PFSK-1 (cell line): ENCODE results near the gene CRHR2.

Experiments
- FOXP2 ChIP-seq: optimal IDR thresholded peaks from 2 replicates; pipeline ENCODE3; 2011; ENCODE audit warnings: borderline replicate concordance, control low read depth, inconsistent platforms; ENCODE audit not compliant: insufficient read depth; ENCODE audit errors: extremely low read length, extremely low read depth
- POLR2AphosphoS5 ChIP-seq: IDR thresholded peaks from 2 replicates; pipeline ENCODE4 v1.6.1; 2012; ENCODE audit warnings: low read depth, mild to moderate bottlenecking, control low read depth, low read length, moderate library complexity
- SIN3A ChIP-seq: IDR thresholded peaks from 2 replicates; pipeline ENCODE4 v1.6.1; 2012; ENCODE audit warnings: mild to moderate bottlenecking, low read length, moderate library complexity, borderline replicate concordance; ENCODE audit not compliant: insufficient read depth
- TAF1 ChIP-seq: IDR thresholded peaks from 2 replicates; pipeline ENCODE4 v1.6.1; 2012; ENCODE audit warnings: low read length, control low read depth, borderline replicate concordance; ENCODE audit not compliant: insufficient read depth
- TF ChIP-seq, protein P1 (sequence below), 2 experiments: IDR thresholded peaks; 2 replicates each; pipeline versions ENCODE4 v1.6.1 to v1.8.0; 2011 to 2012; ENCODE audit warnings: low read depth in 2 of 2, low read length in 2 of 2, control low read depth in 1 of 2, inconsistent platforms in 1 of 2, mild to moderate bottlenecking in 1 of 2, moderate library complexity in 1 of 2; ENCODE audit not compliant: insufficient read depth in 1 of 2

The CRHR2 gene

DNA sequence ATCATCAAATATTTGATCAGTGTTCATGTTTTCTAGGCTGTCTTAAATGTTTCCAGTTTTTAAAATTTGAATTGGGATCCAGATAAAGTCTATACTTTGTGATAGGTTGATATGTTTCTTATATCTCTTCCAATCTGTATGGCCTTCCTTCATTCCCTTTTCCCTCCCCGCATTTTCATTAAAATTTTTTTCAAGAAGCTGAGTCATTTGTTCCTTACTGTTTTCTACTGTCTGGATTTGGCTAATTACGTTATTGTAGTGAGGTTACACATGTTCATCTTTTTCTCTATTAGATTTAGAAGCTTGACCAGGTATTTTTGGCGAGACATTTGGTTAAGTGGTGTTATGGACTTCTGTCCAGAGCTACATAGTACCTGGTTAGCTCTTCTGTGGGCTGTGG, 76.4 kb downstream of the CRHR2 start:
- TF ChIP-seq SIN3A (no peak), POLR2AphosphoS5 (no peak), TAF1 (no peak), FOXP2 (no peak)
- TF ChIP-seq, protein P1, sequence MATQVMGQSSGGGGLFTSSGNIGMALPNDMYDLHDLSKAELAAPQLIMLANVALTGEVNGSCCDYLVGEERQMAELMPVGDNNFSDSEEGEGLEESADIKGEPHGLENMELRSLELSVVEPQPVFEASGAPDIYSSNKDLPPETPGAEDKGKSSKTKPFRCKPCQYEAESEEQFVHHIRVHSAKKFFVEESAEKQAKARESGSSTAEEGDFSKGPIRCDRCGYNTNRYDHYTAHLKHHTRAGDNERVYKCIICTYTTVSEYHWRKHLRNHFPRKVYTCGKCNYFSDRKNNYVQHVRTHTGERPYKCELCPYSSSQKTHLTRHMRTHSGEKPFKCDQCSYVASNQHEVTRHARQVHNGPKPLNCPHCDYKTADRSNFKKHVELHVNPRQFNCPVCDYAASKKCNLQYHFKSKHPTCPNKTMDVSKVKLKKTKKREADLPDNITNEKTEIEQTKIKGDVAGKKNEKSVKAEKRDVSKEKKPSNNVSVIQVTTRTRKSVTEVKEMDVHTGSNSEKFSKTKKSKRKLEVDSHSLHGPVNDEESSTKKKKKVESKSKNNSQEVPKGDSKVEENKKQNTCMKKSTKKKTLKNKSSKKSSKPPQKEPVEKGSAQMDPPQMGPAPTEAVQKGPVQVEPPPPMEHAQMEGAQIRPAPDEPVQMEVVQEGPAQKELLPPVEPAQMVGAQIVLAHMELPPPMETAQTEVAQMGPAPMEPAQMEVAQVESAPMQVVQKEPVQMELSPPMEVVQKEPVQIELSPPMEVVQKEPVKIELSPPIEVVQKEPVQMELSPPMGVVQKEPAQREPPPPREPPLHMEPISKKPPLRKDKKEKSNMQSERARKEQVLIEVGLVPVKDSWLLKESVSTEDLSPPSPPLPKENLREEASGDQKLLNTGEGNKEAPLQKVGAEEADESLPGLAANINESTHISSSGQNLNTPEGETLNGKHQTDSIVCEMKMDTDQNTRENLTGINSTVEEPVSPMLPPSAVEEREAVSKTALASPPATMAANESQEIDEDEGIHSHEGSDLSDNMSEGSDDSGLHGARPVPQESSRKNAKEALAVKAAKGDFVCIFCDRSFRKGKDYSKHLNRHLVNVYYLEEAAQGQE (IDR thresholded peaks at IDR 0.05; ENCODE audit: insufficient read depth in 1 of 2, low read depth in 2 of 2, low read length in 2 of 2) = no peak

DNA sequence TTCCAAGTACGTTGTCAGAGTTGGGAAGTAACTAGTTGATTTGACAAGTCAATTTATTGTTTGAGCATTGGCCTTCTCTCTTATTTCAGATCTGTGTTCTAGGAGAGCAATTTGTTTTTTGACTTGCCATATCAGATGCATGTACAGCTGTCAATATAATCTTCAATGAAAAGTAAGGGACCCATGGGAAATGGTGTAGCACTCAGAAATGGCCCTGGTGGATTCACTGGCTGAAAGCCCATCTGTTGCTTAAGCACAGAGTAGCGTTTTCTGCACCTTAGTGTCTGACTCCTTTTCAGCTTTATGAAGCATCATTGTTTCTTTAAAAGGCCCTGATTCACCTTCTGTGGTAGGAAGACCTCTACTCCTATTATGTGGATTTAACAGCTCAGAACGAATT, 77.4 kb downstream of the CRHR2 start:
- TF ChIP-seq SIN3A (no peak), TAF1 (no peak), FOXP2 (no peak), POLR2AphosphoS5 (no peak)
- TF ChIP-seq, protein P1 (IDR thresholded peaks at IDR 0.05; ENCODE audit: insufficient read depth in 1 of 2, low read depth in 2 of 2, low read length in 2 of 2) = no peak
